ENCODE measurements around the gene SPATC1L. TPM values are rescaled to one million over a fixed set of nuclear protein-coding genes. Genes with fewer than 3 reads are reported as not detected.
"Not testable (repeated sequence)": the region's sequence is repeated elsewhere in the genome, so short reads cannot be mapped to it uniquely, and the experiment has no call there.

The SPATC1L gene
- total RNA-seq, 6 donors from 2014 or later, result 0.91 to 22.0 (median 7.2) TPM

DNA sequence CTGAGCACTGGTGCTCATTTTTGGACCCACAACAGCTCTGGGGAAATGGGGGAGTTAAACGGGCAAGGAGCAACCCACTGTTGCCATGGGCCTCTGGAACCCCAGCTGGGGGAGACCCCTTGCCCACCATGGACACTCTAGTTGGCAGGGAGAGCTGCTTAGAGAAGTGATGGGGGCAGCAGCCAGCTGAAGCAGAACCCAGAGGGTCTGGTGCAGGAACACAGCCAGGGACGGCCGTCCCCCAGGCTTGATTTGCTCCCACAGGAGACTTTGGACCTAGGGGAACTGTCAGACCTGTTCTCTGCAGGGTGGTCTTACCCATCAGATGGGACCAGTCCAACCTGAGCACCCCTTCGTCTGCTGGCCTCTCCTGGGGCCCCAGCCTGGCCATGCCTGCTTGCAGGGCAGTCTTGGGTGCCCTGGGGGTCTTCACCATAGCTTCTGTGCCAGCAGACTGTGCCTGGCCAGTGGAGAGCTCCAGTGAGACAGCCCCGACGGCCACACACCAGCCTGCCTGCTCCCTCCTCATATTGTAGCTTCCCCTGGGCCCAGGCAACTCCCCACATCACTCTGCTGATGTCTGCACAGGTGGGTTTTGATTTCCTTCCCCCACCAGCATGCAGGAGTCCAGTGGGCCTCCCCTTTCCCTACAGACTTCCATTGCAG is 11.3 kb downstream of the SPATC1L start:
- DNase-seq (peak in 1 of 2 donors; percentile 45), ATAC-seq (ENCODE audit: low FRiP score in 2 of 2) (no peak)
- Histone ChIP-seq H3K27ac (no peak overlapping the region), H3K4me3 (no peak overlapping the region), H3K27me3 (no peaks in the 10 kb centered on the region), H3K36me3 (no peaks in the 10 kb centered on the region), H3K4me1 (no peaks in the 10 kb centered on the region), H3K9me3 (peaks cover 0 to 5% (median 2%) of the 10 kb centered on the region in 4 donors)
- WGBS, 2 donors, result 88 to 93% methylated on average over 2 to 6 of the region's 6 CpGs
- no peak for TF ChIP-seq POLR2A (IDR thresholded peaks at IDR 0.05)

DNA sequence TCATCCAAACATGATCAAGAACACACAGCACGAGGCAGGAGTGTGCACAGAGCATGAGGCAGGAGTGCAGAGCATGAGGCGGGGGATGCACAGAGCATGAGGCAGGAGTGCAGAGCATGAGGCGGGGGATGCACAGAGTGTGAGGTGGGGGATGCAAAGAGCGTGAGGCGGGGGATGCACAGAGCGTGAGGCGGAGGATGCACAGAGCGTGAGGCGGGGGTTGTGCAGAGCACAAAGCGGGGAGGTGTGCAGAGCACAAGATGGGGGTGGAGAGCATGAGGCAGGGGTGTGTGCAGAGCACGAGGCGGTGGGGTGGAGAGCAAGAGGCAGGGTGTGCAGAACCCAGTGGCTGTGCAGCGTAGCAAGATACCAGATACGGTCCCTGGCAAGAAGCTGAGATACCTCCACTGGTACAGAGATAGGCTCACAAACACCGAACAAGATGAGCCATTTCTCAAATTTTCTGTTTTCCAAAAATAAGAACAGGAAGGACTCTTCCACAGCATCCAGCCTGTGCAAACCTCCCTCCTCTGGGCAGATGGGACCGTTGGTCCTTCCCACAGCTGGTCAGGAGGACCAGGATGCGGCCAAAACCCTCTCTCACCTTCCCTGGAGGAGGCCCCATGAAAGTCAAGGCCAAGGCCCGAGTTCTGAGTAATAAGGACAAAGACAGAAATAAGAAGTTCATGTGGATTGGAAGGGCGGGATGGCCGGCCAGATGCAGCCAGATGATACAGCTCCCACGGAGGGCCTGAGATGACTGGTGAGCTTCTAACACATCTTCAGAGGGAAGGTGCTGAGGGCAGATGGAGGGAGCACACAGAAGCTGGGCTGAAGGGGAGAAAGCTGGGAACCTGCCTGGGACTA is 12.0 kb downstream of the SPATC1L start:
- no peaks in the 10 kb centered on the region for H3K4me1 ChIP-seq
- DNase-seq (no peak), ATAC-seq (ENCODE audit: low FRiP score in 2 of 2) (peak in 1 of 2 donors; percentile 46)
- H3K27me3 ChIP-seq, result no peaks in the 10 kb centered on the region
- H3K36me3 ChIP-seq, result no peaks in the 10 kb centered on the region
- no peak overlapping the region for H3K27ac ChIP-seq
- H3K9me3 ChIP-seq, result peaks cover 0 to 5% (median 2%) of the 10 kb centered on the region in 4 donors
- H3K4me3 ChIP-seq, result no peak overlapping the region
- 88 to 89% methylated on average over 19 to 20 of the region's 21 CpGs for WGBS, 2 donors
- TF ChIP-seq EP300 (IDR thresholded peaks at IDR 0.05) (no peak), POLR2A (IDR thresholded peaks at IDR 0.05) (no peak), POLR2AphosphoS5 (IDR thresholded peaks at IDR 0.05) (no peak)
- TF ChIP-seq, protein P1, sequence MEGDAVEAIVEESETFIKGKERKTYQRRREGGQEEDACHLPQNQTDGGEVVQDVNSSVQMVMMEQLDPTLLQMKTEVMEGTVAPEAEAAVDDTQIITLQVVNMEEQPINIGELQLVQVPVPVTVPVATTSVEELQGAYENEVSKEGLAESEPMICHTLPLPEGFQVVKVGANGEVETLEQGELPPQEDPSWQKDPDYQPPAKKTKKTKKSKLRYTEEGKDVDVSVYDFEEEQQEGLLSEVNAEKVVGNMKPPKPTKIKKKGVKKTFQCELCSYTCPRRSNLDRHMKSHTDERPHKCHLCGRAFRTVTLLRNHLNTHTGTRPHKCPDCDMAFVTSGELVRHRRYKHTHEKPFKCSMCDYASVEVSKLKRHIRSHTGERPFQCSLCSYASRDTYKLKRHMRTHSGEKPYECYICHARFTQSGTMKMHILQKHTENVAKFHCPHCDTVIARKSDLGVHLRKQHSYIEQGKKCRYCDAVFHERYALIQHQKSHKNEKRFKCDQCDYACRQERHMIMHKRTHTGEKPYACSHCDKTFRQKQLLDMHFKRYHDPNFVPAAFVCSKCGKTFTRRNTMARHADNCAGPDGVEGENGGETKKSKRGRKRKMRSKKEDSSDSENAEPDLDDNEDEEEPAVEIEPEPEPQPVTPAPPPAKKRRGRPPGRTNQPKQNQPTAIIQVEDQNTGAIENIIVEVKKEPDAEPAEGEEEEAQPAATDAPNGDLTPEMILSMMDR (IDR thresholded peaks at IDR 0.05), result no peak

DNA sequence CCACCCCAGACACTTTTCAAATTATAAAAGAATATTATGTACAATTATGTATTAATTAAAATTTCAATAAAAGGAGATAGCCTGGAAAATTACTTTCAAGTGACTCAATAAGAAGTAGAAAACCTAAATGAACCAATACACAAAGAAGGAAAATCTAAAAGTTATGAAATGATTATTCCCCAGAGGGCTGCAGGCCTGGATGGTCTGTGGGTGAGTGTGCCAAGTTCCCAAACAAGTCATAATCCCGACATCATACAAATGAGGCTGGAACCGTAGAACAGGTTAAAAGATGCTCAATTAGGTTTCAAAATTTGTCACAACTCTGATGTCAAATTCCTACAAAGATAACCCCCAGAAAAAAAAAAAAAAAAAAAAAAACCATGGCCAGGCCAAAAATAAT is 12.7 kb downstream of the SPATC1L start:
- 57 to 71% methylated on average over 2 of the region's 2 CpGs for WGBS, 2 donors
- Histone ChIP-seq H3K36me3 (no peaks in the 10 kb centered on the region), H3K4me3 (no peak overlapping the region), H3K9me3 (peaks cover 0 to 4% (median 0%) of the 10 kb centered on the region in 4 donors), H3K27ac (no peak overlapping the region), H3K27me3 (no peaks in the 10 kb centered on the region), H3K4me1 (no peaks in the 10 kb centered on the region)
- no peak for DNase-seq
- no peak for TF ChIP-seq POLR2AphosphoS5 (IDR thresholded peaks at IDR 0.05)
- no peak for TF ChIP-seq POLR2A (IDR thresholded peaks at IDR 0.05)
- TF ChIP-seq, protein P1 (IDR thresholded peaks at IDR 0.05), result no peak
- TF ChIP-seq EP300 (IDR thresholded peaks at IDR 0.05), result no peak
- ATAC-seq (ENCODE audit: low FRiP score in 2 of 2), result no peak

DNA sequence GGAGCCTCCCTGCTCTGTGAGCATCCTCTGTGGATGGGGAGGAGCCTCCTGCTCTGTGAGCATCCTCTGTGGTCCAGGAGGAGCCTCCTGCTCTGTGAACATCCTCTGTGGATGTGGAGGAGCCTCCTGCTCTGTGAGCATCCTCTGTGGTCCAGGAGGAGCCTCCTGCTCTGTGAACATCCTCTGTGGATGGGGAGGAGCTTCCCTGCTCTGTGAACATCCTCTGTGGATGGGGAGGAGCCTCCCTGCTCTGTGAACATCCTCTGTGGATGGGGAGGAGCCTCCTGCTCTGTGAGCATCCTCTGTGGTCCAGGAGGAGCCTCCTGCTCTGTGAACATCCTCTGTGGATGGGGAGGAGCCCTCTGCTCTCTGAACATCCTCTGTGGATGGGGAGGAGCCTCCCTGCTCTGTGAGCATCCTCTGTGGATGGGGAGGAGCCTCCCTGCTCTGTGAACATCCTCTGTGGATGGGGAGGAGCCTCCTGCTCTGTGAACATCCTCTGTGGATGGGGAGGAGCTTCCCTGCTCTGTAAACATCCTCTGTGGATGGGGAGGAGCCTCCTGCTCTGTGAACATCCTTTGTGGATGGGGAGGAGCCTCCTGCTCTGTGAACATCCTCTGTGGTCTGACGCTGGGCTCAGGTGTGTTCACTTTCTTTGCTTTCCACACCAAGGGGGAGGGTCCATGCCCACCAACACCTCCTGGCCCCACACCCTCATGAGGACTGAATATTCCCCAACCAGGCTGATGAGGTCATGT is 13.6 kb downstream of the SPATC1L start:
- H3K27me3 ChIP-seq; H3K4me3 ChIP-seq; H3K27ac ChIP-seq; H3K4me1 ChIP-seq; ATAC-seq (ENCODE audit: low FRiP score in 2 of 2); H3K36me3 ChIP-seq; DNase-seq; H3K9me3 ChIP-seq: not testable (repeated sequence)
- WGBS, 2 donors, result 36 to 64% methylated on average over 1 of the region's 1 CpG

DNA sequence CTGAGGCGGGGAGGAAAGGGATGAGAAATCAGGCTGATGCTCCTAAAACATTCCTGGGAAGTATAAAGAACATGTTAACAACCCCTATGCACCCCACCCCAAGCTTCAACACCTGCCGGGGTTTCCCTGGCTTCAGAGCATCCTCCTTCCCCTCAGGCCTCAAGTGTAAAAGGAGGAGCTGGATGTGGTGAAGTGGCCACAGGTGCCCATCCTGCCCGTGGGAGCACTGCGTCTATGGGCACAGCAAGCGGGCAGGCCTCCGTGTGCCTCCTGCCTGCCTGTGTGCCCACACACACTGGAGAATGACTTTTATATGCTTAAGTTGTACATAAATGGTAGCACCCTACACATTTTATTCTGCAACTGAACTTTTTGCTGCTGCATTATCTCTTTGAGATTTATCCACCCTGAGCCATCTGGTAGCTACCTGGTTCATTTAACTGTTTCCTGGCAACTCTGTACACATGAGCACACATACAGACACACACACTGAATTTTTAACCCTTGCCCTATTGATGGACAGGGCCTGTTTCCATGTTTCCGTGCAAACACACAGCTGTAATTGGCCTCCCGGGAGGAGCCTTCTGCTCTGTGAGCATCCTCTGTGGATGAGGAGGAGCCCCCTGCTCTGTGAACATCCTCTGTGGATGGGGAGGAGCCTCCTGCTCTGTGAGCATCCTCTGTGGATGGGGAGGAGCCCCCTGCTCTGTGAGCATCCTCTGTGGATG is 15.4 kb downstream of the SPATC1L start:
- ATAC-seq (ENCODE audit: low FRiP score in 2 of 2) (no peak), DNase-seq (no peak)
- H3K4me3 ChIP-seq, result no peak overlapping the region
- H3K9me3 ChIP-seq, result no peaks in the 10 kb centered on the region
- 65 to 79% methylated on average over 8 of the region's 8 CpGs for WGBS, 2 donors
- H3K4me1 ChIP-seq, result no peaks in the 10 kb centered on the region
- TF ChIP-seq POLR2AphosphoS5 (IDR thresholded peaks at IDR 0.05) (no peak), POLR2A (IDR thresholded peaks at IDR 0.05) (no peak), EP300 (IDR thresholded peaks at IDR 0.05) (no peak)
- TF ChIP-seq, protein P1 (IDR thresholded peaks at IDR 0.05), result no peak
- H3K27me3 ChIP-seq, result no peaks in the 10 kb centered on the region
- no peak overlapping the region for H3K27ac ChIP-seq
- no peaks in the 10 kb centered on the region for H3K36me3 ChIP-seq

Data from upper lobe of left lung (tissue), 6 donors.